Stimulated activated CD8-positive, alpha-beta memory T cell treated with anti-CD3 and anti-CD28 coated beads, Interleukin-15, amount 100 ng/mL, for 24 hours (primary cell): ENCODE data around the gene PADI2.

Source experiments
- DNase-seq: peaks from one replicate; pipeline ENCODE4 v3.0.0-alpha.2; 2020; ENCODE audit warnings: low read depth

Gene PADI2

GRCh38 chr1:17112496-17113236 is 6.6 kb downstream of the PADI2 start:
- no peak for DNase-seq

DNA sequence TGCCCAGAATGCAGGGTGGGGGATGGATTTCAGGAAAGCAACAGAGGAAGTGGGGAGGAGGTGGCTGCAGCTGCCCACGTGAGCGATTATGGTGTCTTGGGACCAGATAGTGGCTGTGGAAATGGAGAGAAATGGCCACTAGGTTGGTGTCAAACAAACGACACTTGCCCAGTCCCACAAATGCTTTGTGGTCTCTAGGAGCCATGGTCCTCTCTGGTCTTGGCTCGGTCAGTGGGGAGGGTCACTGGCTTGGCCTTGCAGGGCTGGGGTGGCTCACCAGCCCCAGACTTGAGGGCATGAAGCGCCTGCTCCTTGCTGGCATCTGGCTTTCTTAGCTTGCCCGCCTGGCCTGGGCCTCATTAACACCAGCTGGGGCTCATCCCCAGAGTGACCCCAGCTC is 7.2 kb downstream of the PADI2 start:
- DNase-seq = no peak

GRCh38 chr1:17110555-17110926 is 8.7 kb downstream of the PADI2 start:
- no peak for DNase-seq

- DNase-seq = no peak
These were observed 9.2 kb downstream of the PADI2 start for GRCh38 chr1:17109892-17110554.

GRCh38 chr1:17108786-17109185 is 10.5 kb downstream of the PADI2 start:
- no peak for DNase-seq

DNA sequence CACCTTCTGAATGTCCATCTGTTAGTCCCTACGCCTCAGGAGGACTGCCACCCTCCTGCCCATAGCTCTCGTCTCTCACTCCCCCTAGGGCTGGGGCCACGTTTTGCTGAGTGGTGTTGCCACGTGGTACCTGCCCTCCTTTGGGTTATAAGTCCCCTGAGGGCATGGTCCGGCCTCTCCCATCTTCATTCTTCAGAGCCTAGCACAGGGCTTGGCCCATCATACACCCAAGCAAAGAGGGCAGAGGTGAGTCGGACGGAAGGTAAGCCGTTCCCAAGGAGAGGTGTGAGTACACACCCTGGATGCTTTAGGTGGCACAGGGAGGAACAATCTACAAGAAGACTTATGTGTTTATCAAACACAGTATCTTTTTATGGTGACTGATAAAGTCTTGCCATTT is 10.9 kb downstream of the PADI2 start:
- no peak for DNase-seq

DNA sequence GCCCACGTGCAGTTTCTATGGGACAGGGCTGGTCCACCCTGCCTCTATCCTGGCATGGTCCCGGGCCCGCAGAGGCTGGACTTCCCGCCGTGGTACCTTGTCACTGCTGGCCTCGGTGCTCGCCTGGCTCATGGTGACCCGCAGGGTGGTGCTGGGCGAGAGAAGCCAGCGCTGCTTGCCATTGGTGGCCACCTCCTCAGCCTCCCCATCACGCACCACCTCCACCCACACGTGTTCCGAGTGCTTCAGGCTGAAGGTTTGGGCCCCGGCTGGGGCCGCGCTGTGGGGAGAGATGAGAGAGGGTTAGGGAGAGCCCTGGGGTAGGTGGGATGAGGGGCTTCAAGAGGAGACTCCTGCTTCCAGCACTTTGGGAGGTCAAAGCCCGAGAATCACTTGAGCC is 14.5 kb downstream of the PADI2 start:
- no peak for DNase-seq

- no peak for DNase-seq
These were observed 17.0 kb downstream of the PADI2 start for GRCh38 chr1:17102232-17102631.

DNA sequence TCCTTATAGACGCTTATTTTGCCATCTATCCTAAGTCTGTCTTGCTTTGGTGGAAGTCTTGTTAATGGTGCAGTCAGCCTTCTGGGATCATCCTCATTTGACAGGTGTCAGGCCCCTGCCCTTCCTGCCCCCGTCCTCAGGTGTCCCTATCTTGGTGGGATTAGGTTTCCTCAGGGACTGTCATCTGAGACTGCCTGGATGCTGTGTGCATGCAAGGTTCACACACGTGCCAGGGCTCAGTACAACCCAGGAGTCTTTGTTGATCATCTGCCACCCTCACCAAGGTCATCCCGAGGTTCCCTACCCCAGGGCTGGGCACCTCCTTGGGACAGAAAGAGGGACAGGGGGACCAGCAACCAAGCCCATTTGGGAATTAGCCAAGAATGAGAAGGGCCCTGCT is 18.0 kb downstream of the PADI2 start:
- DNase-seq = no peak

DNA sequence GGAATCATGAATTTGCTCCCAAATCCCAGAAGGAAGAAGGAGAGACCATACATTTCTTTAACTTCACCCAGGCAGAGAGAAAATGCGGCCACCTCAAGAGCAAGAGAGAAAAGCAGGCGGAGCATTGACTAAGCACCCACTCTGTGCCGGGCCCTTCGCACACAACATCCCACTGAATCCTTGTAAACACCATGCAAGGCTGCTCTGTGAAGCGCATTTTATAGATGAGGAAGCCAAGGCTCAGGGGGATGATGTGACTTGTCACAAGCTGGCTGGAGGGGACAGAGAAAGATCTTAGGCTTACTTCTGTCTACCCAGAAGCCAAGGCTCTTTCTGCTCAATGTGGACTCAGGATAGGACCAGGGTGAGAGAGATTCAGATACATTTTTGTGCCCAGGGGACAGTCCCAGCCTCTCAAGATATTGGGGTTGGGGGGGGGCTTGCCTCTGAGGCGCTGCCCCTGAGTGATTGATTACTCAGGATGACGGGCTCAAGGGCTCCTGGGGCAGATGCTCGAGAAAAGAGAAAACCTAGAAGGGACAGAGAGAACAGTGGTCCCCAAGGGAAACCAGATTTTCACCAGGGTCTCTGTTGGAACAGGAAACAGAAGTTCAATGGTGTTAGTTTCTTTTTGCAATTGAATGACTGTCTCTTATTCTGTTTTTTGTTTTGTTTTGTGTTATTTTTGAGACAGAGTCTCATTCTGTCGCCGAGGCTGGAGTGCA is 19.5 kb downstream of the PADI2 start:
- no peak for DNase-seq

GRCh38 chr1:17098446-17099317 is 20.6 kb downstream of the PADI2 start:
- no peak for DNase-seq

DNA sequence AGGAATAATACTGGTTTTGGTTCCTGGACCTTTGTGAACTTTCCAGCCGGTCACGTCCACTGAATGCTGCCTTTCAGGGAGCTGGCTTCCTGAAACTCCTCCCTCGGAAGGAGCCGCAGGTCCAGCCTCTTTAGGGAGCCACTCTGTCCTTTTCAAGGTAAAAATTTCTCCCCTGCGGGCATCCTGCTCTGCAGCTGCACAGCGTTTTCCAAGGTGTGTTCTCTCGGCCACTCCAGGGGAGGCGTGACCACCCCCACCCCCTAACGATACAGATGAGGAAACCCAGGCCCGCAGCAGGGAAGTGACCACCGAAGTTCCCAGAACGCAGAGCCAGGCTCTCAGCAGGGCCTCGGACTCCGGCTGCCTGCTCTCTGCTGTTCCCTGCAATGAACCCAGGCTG is 21.5 kb downstream of the PADI2 start:
- DNase-seq = no peak

- no peak for DNase-seq
These were observed 22.1 kb downstream of the PADI2 start for GRCh38 chr1:17097147-17097546.

GRCh38 chr1:17096584-17096983 is 22.7 kb downstream of the PADI2 start:
- no peak for DNase-seq

DNA sequence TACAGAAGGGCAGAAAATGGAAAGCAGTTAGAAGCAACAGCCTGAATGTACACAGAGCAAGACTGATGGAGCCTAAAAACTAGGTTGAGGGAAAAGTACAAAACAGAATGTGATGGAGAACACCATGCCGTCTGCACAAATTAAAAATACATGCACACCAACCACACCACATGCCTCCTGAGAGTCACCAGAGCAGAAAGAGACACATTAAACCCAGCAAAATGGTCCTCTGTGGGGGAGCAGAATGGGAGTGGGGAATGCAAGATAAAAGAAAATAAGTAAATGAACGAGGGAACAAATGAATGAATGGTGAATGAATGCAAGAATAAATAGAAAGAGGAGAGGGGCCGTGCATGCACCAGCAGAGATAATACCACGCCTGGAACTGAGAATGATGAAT is 24.1 kb downstream of the PADI2 start:
- DNase-seq = no peak

DNA sequence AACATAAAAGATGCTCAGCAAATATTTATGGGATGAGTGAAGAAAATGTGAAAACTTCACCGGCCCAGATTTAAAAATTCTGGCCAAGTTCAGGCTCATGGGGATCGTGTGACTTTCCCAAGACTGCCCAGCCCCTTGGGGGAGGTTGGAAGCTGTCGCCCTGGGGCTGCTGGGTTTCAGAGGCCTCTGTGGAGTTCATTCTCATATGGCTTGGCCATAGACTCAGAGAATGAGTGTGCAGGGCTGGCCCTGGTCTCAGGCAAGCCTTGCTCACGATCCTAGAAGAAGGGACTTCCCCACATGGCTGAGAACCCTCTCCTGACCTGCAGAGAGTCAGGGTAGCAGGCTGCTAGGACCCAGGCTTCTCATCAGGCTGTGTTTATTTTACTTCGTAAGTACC is 24.6 kb downstream of the PADI2 start:
- no peak for DNase-seq

DNA sequence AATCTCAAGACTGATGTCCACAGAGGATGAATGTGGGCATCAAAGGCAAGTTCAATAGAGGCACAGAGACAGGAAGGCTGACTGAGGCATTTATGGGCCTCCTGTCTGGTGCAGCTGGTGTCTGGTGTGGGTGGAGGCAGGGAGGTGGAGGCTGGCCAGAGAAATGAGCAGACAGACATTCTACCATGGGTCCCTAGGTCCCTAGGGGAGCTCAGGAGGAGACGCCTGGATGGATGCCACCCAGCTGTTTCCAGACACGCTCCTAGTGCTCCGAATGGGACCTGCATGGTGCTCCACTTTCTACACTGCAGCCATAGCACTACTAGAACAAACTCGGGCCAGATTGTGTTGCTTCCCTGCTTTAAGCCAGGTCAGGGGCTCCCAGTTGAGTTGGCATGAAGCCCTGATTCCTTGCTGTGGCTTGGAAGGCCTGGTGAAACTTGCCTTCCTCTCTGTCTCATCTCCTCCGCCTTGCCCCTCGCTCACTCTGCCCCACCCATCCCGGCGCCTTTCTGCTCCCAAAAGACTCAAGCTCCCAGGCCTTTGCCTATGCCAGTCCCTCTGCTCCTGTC is 25.3 kb downstream of the PADI2 start:
- DNase-seq = no peak

- no peak for DNase-seq
These were observed 28.0 kb downstream of the PADI2 start for GRCh38 chr1:17091252-17091651.

DNA sequence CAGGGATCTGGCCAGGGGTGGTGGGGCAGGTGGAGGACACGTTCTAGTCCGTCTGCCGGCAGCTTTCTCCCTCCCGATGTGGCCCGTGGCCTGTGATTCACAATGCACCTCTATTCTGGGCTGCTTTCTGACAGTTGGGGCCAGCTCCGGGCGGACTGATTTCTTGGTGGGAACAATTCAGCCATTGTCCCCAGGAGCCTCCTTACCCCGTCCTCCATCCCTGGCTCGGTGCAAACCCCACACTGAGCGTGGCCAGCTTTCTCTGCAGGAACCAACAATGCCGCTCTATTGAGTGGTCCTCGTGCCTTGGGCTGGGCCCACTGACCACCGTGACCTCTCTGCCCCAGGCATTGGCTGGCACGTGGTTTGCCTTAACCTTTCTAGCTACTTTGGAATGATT is 29.7 kb downstream of the PADI2 start:
- DNase-seq = no peak

DNA sequence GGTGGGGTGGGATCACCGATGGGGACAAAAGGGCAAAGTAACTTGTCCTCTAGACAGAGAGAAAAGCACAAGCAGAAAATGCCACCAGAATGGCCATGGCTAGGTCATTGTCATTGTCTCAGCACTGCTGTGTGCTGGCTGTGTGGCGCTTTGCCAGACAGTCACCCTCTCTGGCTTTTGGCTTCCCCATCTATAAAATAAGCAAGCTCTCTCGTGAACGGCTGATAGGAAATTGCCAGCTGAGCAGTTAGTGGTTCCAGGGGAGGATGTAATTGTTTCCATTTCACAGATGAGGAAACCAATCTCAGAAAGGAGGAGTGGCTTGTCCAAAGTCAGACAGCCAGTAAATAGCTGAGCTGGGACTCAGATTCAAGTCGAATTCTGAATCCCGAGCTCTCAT is 32.5 kb downstream of the PADI2 start:
- no peak for DNase-seq

DNA sequence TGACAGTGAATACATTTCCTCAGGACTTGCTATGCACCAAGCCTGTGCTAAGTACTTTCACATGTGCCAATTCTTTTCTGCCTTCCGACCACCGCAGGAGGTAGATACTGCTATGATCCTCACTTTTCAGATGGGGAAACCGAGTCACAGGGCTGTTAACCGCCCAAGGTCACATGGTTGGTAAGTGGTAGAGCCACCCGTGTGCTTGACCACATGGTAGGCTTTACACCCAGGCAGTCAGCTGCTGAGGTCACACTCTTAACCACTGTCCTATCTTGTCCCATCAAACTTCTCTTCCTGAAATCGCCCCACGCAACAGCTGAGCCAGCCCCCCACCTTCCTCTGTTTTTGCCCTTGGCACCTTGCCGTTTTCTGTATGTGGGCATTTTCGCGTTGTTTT is 34.5 kb downstream of the PADI2 start:
- DNase-seq = no peak

DNA sequence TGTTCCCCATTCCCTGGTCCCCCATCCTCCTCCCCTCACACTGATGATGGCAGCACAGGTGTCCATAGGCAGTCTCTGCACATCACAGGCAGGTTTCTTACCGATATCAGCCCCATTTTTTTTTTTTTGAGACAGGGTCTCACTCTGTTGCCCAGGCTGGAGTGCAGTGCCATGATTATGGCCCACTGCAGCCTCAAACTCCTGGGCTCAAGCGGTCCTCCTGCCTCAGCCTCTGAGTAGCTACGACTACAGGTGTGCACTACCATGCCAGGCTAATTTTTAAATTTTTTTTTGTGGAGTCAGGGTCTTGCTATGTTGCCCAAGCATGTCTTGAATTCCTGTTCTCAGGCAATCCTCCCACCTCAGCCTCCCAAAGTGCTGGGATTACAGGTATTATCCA is 36.5 kb downstream of the PADI2 start:
- no peak for DNase-seq
